GM12878 (cell line): ENCODE results near the gene MAN1A1. TPM values are rescaled to one million over a fixed set of nuclear protein-coding genes. Genes with fewer than 3 reads are reported as not detected.
A peak's percentile ranks its signal among the peaks of the same experiment; 100 is the strongest.

Experiments used
- ATAC-seq: fragments of 200-7000 bp; cut with Tn5 transposase; 3 replicates; pipeline ENCODE4 v1.9.1; 2020; ENCODE audit warnings: mild to moderate bottlenecking, moderate library complexity
- BruUV-seq: library from RNA; stranded (reverse); fragments of 400-500 nt; replicated peaks from 2 replicates; lab custom pipeline; 2021; lab: Mats Ljungman, UMichigan
- CTCF ChIA-PET: fragments of 300-600 bp; sonication (Branson Sonifier 250); formaldehyde crosslinking; extraction: SDS; loops from one replicate; lab custom pipeline; 2021; ENCODE audit warnings: inconsistent platforms; lab: Yijun Ruan, JAX
- POLR2A ChIA-PET: fragments of 350-600 bp; formaldehyde crosslinking; extraction: SDS; loops from one replicate; lab custom pipeline; 2021; ENCODE audit warnings: inconsistent platforms; lab: Charles Lee
- RAD21 ChIA-PET: fragments of 300-600 bp; sonication (Branson Sonifier 250); formaldehyde crosslinking; loops from one replicate; lab custom pipeline; 2023; ENCODE audit warnings: antibody characterized with exemption; ENCODE audit not compliant: unreplicated experiment; lab: Charles Lee
- SMC1A ChIA-PET: fragments of 300-600 bp; sonication (Branson Sonifier 250); formaldehyde crosslinking; loops from one replicate; lab custom pipeline; 2023; ENCODE audit not compliant: unreplicated experiment, uncharacterized antibody; lab: Charles Lee
- DNase-seq: peaks from one replicate; pipeline ENCODE4 v3.0.0-alpha.2; 2011; ENCODE audit warnings: low read depth, low spot score
- FAIRE-seq: peaks from 3 replicates; lab custom pipeline; 2011; peaks lifted over from hg19 to GRCh38; lab: Jason Lieb, UNC
- H2AFZ ChIP-seq: 2 replicates; pipeline ENCODE4 v1.6.0; 2011; ENCODE audit warnings: low read depth, low read length, control low read depth; ENCODE audit not compliant: control insufficient read depth
- H3K27ac ChIP-seq: 2 replicates; pipeline ENCODE4 v1.5.1; 2011; ENCODE audit warnings: control low read depth; ENCODE audit not compliant: control insufficient read depth, insufficient read depth
- H3K27me3 ChIP-seq, 2 experiments: replicated peaks in 1 of 2; 2 replicates each; pipeline versions ENCODE4 v1.6.0 to v1.6.1; 2011; ENCODE audit warnings: low read length in 1 of 2; ENCODE audit not compliant: control insufficient read depth in 2 of 2, insufficient read depth in 2 of 2
- H3K36me3 ChIP-seq, 2 experiments: 2 replicates each; pipeline ENCODE4 v1.5.1; 2011; ENCODE audit warnings: low read length in 1 of 2; ENCODE audit not compliant: control insufficient read depth in 2 of 2, insufficient read depth in 2 of 2
- H3K4me1 ChIP-seq: 2 replicates; pipeline ENCODE4 v1.6.1; 2011; ENCODE audit warnings: mild to moderate bottlenecking, low read length, moderate library complexity, mixed read lengths; ENCODE audit not compliant: control insufficient read depth, insufficient read depth
- H3K4me2 ChIP-seq: 2 replicates; pipeline ENCODE4 v1.6.0; 2011; ENCODE audit warnings: control low read depth; ENCODE audit not compliant: control insufficient read depth, insufficient read depth
- H3K4me3 ChIP-seq: fragments of 200-600 bp; sonication (generic); 2 replicates; pipeline ENCODE4 v1.5.1; 2016
- H3K79me2 ChIP-seq: 2 replicates; pipeline ENCODE4 v1.6.0; 2011; ENCODE audit warnings: low read length; ENCODE audit not compliant: control insufficient read depth, insufficient read depth
- H3K9ac ChIP-seq: 2 replicates; pipeline ENCODE4 v1.8.0; 2011; ENCODE audit warnings: low read length, control low read depth, mixed read lengths; ENCODE audit not compliant: control insufficient read depth, insufficient read depth
- H3K9me3 ChIP-seq: replicated peaks from 3 replicates; pipeline ENCODE4 v1.5.1; 2011; ENCODE audit warnings: mild to moderate bottlenecking, low read length; ENCODE audit not compliant: control insufficient read depth, insufficient read depth
- H4K20me1 ChIP-seq: 2 replicates; pipeline ENCODE4 v1.6.0; 2011; ENCODE audit not compliant: control insufficient read depth, insufficient read depth
- IKZF1 ChIP-seq: fragments of 450-650 bp; conservative IDR thresholded peaks from 2 replicates; pipeline ENCODE4 v1.6.1; 2017; ENCODE audit warnings: antibody characterized with exemption, mild to moderate bottlenecking
- KLF5 ChIP-seq: fragments of 450-650 bp; IDR thresholded peaks from 2 replicates; pipeline ENCODE4 v1.6.1; 2014; ENCODE audit warnings: mild to moderate bottlenecking; ENCODE audit not compliant: partially characterized antibody
- LARP7 ChIP-seq: fragments of 450-650 bp; IDR thresholded peaks from 2 replicates; pipeline ENCODE4 v1.6.1; 2017; ENCODE audit warnings: mild to moderate bottlenecking
- NFIC ChIP-seq: IDR thresholded peaks from 2 replicates; pipeline ENCODE4 v1.6.1; 2012; ENCODE audit warnings: low read depth, mild to moderate bottlenecking, inconsistent platforms, low read length, moderate library complexity
- NFYA ChIP-seq: IDR thresholded peaks from 2 replicates; pipeline ENCODE4 v1.6.1; 2011; ENCODE audit warnings: low read depth, mild to moderate bottlenecking, low read length, improper control_type of control experiment, borderline replicate concordance
- NKRF ChIP-seq: fragments of 450-650 bp; conservative IDR thresholded peaks from 2 replicates; pipeline ENCODE4 v1.6.1; 2017; ENCODE audit warnings: mild to moderate bottlenecking, moderate library complexity
- POLR2A ChIP-seq: IDR thresholded peaks from 2 replicates; pipeline ENCODE4 v1.6.1; 2011; ENCODE audit warnings: low read depth, mild to moderate bottlenecking, low read length
- RELA ChIP-seq: fragments of 450-650 bp; IDR thresholded peaks from 2 replicates; pipeline ENCODE4 v1.8.0; 2014; ENCODE audit warnings: borderline replicate concordance; ENCODE audit not compliant: partially characterized antibody
- SMC3 ChIP-seq: IDR thresholded peaks from 2 replicates; pipeline ENCODE4 v1.6.1; 2011; ENCODE audit warnings: low read length, improper control_type of control experiment, borderline replicate concordance
- TARDBP ChIP-seq: IDR thresholded peaks from 2 replicates; pipeline ENCODE4 v1.6.1; 2016; ENCODE audit warnings: borderline replicate concordance
- ZBED1 ChIP-seq: IDR thresholded peaks from 2 replicates; pipeline ENCODE4 v1.6.1; 2016; ENCODE audit warnings: borderline replicate concordance
- WGBS: methylation state at CpG from one replicate; pipeline ENCODE4 v1.1.6; 2016; ENCODE audit warnings: low lambda C conversion rate; ENCODE audit not compliant: insufficient replicate concordance, insufficient coverage; ENCODE audit errors: missing lambda C conversion rate; 5-methylcytosine and 5-hydroxymethylcytosine counted together
- in situ Hi-C: fragments of 300-500 bp; cut with MboI; formaldehyde crosslinking; loops from 9 replicates; pipeline ENCODE4 v1.14.3; 2018; ENCODE audit warnings: mixed read lengths
- intact Hi-C: fragments of 100-400 bp; cut with micrococcal nuclease; formaldehyde crosslinking; loops from one replicate; pipeline ENCODE4 v1.14.2; 2022; ENCODE audit not compliant: unreplicated experiment
- polyA plus RNA-seq, 11 experiments: library from polyadenylated mRNA; depleted of rRNA in 4 of 11; unstranded in 6 of 11; stranded (reverse) in 5 of 11; fragments of >200 nt; fragmentation: Nextera tagmentation in 4 of 11; fragmentation: Illumina TruSeq in 1 of 11; extraction: Ambion mirVana in 4 of 11; extraction: Trizol in 1 of 11; gene quantifications; 1 replicate in 1 of 11; 2 replicates in 10 of 11; pipeline versions ENCODE4 v1.2.1 to v1.2.3, GENCODE V29; 2011 to 2016; ENCODE audit warnings: inconsistent platforms in 2 of 11, missing spikeins in 2 of 11, low read depth in 1 of 11
- total RNA-seq, 4 experiments: library from RNA; depleted of rRNA in 3 of 4; stranded (reverse); fragments of >200 nt in 3 of 4; fragmentation: Illumina TruSeq in 1 of 4; extraction: Trizol in 1 of 4; gene quantifications; 2 replicates each; pipeline versions ENCODE4 v1.2.1 to v1.2.3, GENCODE V29; 2013 to 2021
- TF ChIP-seq, protein P1 (sequence below): fragments of 450-650 bp; IDR thresholded peaks from 2 replicates; pipeline ENCODE4 v1.6.1; 2016; ENCODE audit warnings: mild to moderate bottlenecking
- TF ChIP-seq, protein P2 (sequence below): fragments of 450-650 bp; IDR thresholded peaks from 2 replicates; pipeline ENCODE4 v1.6.1; 2017; ENCODE audit warnings: low read depth, mild to moderate bottlenecking, moderate library complexity

MAN1A1 gene
- total and polyA plus RNA-seq, 10 of the 15 experiments (the other 5 are each of a cell fraction or from before 2014, with no cell fraction given), result 5.4 to 28.1 (median 19.5) TPM

DNA sequence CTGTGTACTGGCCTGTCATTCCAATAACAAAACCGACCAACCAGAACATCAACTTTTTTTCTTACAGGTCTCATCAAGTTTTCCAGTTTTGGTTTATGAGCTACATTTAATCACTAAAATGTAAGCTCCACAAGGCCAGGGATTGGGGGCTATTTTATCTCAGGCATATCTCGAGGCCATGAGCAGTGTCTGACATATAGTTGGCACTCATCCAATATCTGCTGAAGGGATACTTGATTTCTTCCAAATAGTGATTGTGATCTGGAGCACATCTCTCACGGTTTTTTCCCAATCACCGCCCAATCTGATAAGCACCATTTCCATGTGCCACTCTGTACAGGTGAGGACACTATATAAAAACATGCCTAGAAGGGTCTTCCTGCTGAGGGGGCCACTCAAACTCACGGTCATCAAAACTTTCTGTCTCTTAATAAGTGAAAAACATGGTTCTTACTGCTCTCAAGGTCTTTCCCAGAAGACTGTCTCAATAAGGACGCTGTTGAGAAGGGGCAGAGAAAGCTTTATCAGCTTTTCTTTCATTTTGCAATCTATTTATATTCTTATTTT is 65.5 kb downstream of the MAN1A1 start (continued):
- no peak for TF ChIP-seq NKRF
- TF ChIP-seq SMC3, result no peak
- no peak for TF ChIP-seq KLF5
- no peak for TF ChIP-seq NFIC

GRCh38 chr6:119283214-119283613 is 66.3 kb downstream of the MAN1A1 start:
- intact Hi-C loops (no loop called here), in situ Hi-C loops (no loop called here)
- Histone ChIP-seq H3K4me3 (no peak overlapping the region), H3K9ac (no peak overlapping the region), H3K27me3 (no peaks in the 10 kb centered on the region), H3K79me2 (no peaks in the 10 kb centered on the region), H2AFZ (no peak overlapping the region), H3K36me3 (no peaks in the 10 kb centered on the region; a peak in 1 of 4 replicates), H3K4me1 (no peaks in the 10 kb centered on the region), H4K20me1 (no peaks in the 10 kb centered on the region), H3K4me2 (no peak overlapping the region), H3K27ac (no peak overlapping the region), H3K9me3 (no peaks in the 10 kb centered on the region; the same call in 1 of the 3 replicates)
- WGBS, result 66% methylated on average over 3 of the region's 3 CpGs
- CTCF ChIA-PET, result interaction anchor here (0.6 to 1.0 kb wide), 2 partner anchors 51 to 397 kb away, joined by 3 read pairs; no protein-coding TSS in a partner anchor
- TF ChIP-seq NFYA, result no peak
- TF ChIP-seq IKZF1, result no peak
- no peak for TF ChIP-seq POLR2A
- no peak for TF ChIP-seq RELA
- no peak for TF ChIP-seq TARDBP
- TF ChIP-seq, protein P1, sequence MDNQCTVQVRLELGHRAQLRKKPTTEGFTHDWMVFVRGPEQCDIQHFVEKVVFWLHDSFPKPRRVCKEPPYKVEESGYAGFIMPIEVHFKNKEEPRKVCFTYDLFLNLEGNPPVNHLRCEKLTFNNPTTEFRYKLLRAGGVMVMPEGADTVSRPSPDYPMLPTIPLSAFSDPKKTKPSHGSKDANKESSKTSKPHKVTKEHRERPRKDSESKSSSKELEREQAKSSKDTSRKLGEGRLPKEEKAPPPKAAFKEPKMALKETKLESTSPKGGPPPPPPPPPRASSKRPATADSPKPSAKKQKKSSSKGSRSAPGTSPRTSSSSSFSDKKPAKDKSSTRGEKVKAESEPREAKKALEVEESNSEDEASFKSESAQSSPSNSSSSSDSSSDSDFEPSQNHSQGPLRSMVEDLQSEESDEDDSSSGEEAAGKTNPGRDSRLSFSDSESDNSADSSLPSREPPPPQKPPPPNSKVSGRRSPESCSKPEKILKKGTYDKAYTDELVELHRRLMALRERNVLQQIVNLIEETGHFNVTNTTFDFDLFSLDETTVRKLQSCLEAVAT, result no peak
- TF ChIP-seq, protein P2, sequence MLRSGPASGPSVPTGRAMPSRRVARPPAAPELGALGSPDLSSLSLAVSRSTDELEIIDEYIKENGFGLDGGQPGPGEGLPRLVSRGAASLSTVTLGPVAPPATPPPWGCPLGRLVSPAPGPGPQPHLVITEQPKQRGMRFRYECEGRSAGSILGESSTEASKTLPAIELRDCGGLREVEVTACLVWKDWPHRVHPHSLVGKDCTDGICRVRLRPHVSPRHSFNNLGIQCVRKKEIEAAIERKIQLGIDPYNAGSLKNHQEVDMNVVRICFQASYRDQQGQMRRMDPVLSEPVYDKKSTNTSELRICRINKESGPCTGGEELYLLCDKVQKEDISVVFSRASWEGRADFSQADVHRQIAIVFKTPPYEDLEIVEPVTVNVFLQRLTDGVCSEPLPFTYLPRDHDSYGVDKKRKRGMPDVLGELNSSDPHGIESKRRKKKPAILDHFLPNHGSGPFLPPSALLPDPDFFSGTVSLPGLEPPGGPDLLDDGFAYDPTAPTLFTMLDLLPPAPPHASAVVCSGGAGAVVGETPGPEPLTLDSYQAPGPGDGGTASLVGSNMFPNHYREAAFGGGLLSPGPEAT, result no peak
- TF ChIP-seq LARP7, result no peak
- TF ChIP-seq ZBED1, result no peak
- SMC1A ChIA-PET, result interaction anchor here (1.0 to 2.0 kb wide), 3 partner anchors 9 to 70 kb away, joined by 3 to 9 read pairs (median 3); no protein-coding TSS in a partner anchor
- POLR2A ChIA-PET, result no interaction called here
- no peak for FAIRE-seq
- peak; percentile 56 for ATAC-seq
- RAD21 ChIA-PET, result interaction anchor here (1.0 kb wide), 1 partner anchor 19 kb away, joined by 3 read pairs; no protein-coding TSS in a partner anchor
- no TSS peak for BruUV-seq
- DNase-seq, result no peak
